ENCODE results near the gene MGAM2.

Gene MGAM2

DNA sequence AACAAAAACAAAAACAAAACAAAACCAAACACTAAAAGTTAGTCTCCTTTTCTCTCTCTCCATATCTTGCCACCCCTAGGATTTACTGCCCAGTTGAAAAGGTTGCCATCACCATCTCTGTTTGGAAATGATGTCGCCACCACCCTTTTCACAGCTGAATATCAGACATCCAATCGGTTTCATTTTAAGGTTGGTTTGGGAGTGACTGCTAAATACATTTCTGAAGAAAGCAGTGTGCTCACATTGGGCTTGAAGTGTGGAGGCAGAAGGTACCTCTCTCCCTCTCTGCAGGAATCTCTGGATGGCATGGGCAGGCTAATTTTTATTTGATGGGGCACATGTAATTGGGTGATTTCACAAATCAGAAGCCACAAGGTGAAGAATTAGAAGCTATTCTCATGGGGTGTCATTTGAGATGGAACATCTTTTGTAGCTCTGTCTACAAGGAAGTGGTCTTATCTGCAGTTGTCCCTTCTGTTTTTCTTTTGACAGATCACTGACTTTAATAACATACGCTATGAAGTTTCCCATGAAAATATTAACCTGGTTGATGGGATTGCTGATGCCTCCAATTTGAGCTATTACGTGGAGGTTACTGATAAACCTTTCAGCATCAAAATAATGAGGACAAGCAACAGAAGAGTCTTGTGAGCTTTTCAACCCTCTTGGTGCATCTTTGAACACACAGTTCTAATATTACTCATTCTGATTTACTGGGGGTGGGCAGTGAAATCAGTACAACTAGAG lies 20.1 kb downstream of the MGAM2 start:
- Histone ChIP-seq H3K27me3 (ENCODE audit: insufficient read depth, low read length) (no peaks in the 10 kb centered on the region), H3K36me3 (ENCODE audit: insufficient read depth, low read length) (no peaks in the 10 kb centered on the region), H3K9me3 (ENCODE audit: low read length) (no peaks in the 10 kb centered on the region), H3K4me1 (ENCODE audit: insufficient read depth, low read length) (no peaks in the 10 kb centered on the region), H2AFZ (ENCODE audit: low read depth, low read length) (no peak overlapping the region), H3K4me3 (ENCODE audit: low read length) (no peak overlapping the region)

DNA sequence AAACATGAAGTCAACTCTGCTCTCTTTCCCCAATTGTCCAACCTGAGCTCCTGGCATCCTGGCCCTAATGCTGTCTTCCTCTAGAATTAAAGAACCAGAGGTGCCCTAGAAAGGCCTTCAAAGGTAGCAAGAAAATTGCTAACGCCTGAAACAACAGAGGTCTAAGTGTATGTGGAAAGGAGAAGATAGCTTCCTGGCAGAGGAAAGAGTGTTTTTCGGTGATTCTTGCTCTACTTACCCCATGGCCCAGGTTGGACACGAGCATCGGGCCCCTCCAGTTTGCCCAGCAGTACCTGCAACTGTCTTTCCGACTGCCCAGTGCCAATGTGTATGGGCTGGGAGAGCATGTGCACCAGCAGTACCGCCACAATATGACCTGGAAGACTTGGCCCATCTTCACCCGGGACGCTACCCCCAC lies 22.2 kb downstream of the MGAM2 start:
- H3K4me3 ChIP-seq (ENCODE audit: low read length) = no peak overlapping the region
- no peaks in the 10 kb centered on the region for H3K27me3 ChIP-seq (ENCODE audit: insufficient read depth, low read length)
- H3K9me3 ChIP-seq (ENCODE audit: low read length) = no peaks in the 10 kb centered on the region
- H2AFZ ChIP-seq (ENCODE audit: low read depth, low read length) = no peak overlapping the region
- H3K4me1 ChIP-seq (ENCODE audit: insufficient read depth, low read length) = no peaks in the 10 kb centered on the region
- no peaks in the 10 kb centered on the region for H3K36me3 ChIP-seq (ENCODE audit: insufficient read depth, low read length)

DNA sequence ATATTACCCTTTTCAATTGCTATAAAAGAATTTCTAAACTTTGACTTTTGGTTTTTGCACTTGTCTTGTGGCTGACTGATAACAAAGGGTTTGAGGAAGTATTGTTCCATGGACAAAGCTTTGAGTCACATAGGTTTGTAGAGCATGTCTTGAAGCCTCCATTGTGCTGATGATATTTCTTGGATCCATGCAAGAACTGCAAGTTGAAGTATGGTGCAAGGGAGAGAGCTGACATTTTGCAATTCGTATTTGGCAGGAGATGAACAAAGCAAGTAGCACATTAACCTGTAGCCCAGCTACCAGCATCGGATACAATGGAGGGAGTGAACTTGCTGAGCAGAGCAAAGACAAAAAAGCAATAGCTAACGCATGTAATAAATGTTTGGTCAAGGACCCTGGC lies 23.4 kb downstream of the MGAM2 start:
- Histone ChIP-seq H3K9me3 (ENCODE audit: low read length) (no peaks in the 10 kb centered on the region), H3K27me3 (ENCODE audit: insufficient read depth, low read length) (no peaks in the 10 kb centered on the region), H3K36me3 (ENCODE audit: insufficient read depth, low read length) (no peaks in the 10 kb centered on the region), H2AFZ (ENCODE audit: low read depth, low read length) (no peak overlapping the region), H3K4me1 (ENCODE audit: insufficient read depth, low read length) (no peaks in the 10 kb centered on the region), H3K4me3 (ENCODE audit: low read length) (no peak overlapping the region)

DNA sequence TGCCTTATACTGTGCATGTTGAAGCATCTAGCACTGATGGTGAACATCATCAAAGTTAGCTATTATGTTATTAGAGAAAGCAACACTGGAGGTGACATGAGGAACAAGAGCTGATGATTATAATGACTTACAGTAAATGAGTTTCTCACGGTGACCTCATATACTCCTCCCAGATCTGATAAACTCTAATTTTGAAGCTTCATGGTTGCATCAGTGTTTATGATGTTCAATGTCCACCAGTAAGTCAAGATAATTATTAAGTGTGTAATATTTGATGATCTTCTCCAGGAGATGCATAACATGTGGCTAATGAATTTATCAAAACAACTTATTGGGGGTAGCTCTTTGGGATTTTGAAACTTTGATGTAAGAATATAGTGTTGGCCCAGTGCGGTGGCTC lies 27.5 kb downstream of the MGAM2 start:
- Histone ChIP-seq H3K4me1 (ENCODE audit: insufficient read depth, low read length) (no peaks in the 10 kb centered on the region), H3K36me3 (ENCODE audit: insufficient read depth, low read length) (no peaks in the 10 kb centered on the region), H3K9me3 (ENCODE audit: low read length) (no peaks in the 10 kb centered on the region), H3K27me3 (ENCODE audit: insufficient read depth, low read length) (no peaks in the 10 kb centered on the region), H3K4me3 (ENCODE audit: low read length) (no peak overlapping the region), H2AFZ (ENCODE audit: low read depth, low read length) (no peak overlapping the region)

DNA sequence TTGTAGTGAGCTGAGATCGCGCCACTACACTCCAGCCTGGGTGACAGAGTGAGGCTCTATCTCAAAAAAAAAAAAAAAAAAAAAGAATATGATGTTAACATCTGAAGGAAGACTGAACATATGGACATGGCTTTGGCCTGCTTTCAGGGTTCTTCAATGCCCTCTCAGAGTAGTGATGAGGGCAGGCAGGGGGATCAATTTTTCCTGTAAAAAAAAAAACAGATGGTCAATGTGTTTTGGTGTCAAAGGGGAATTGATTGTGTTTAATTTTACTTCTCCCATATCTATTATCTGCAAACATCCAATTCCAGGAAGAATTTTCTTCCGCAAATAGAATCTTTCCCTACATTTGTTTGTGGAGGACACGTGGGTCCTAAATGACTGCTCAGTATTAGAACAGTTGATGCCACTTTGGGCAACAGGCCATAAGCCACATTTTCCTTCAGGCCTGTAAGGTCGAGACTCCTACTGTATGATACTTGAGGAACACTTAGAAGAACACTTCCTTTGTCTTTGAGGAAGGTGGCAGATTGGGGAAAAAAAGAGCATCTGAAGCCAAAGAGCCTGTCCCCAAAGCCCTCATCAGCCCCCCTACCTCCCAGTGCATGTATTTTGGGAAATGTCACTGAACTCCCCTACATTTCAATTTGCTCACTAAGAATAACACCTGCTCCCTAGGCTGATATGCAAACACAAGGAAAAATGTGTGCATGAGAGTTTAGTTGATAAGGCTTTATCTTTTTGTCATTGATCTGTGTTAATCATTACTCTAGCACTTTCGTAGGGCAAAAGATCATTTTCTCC lies 28.3 kb downstream of the MGAM2 start:
- Histone ChIP-seq H2AFZ (ENCODE audit: low read depth, low read length) (no peak overlapping the region), H3K36me3 (ENCODE audit: insufficient read depth, low read length) (no peaks in the 10 kb centered on the region), H3K9me3 (ENCODE audit: low read length) (no peaks in the 10 kb centered on the region), H3K27me3 (ENCODE audit: insufficient read depth, low read length) (no peaks in the 10 kb centered on the region), H3K4me3 (ENCODE audit: low read length) (no peak overlapping the region), H3K4me1 (ENCODE audit: insufficient read depth, low read length) (no peaks in the 10 kb centered on the region)

DNA sequence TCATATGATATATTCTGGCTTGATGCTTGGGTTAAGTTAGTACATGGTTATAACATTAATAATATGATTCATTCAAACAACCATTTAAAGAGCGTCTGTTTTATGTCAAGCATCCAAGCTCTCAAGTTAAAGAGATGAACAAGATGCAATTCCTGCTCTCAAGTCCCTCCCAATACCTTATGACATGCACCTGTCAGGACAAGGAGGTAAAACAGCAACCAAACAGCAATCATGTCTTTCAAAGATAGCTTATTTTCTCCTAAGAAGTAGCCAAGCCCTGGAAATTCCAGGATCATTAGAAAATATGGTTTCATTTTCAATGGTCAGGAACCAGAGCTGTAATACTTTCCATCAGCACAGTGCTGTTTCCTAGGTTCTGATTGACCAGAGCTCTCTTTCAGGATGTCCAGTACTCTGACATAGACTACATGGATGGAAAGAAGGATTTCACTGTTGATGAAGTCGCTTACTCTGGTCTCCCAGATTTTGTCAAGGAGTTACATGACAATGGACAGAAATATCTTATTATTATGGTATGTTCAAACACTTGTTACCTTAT lies 29.0 kb downstream of the MGAM2 start:
- no peaks in the 10 kb centered on the region for H3K9me3 ChIP-seq (ENCODE audit: low read length)
- H3K27me3 ChIP-seq (ENCODE audit: insufficient read depth, low read length) = no peaks in the 10 kb centered on the region
- no peaks in the 10 kb centered on the region for H3K4me1 ChIP-seq (ENCODE audit: insufficient read depth, low read length)

DNA sequence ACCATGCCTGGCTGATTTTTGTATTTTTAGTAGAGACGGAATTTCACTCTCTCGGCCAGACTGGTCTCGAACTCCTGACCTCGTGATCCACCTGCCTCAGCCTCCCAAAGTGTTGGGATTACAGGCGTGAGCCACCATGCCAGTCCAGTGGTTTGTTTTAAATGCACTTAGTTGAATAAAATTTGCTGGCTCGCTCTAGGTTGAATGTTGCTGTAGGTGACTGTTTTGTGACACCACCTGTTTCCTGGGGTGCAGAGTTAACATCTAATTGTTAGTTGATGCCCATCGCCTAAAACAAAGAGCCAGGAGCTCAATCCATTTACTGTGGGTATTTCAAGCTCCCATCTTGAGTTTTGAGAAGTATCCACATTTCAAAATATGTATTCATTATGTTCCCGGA lies 31.2 kb downstream of the MGAM2 start:
- H3K9me3 ChIP-seq (ENCODE audit: low read length) = no peaks in the 10 kb centered on the region
- no peaks in the 10 kb centered on the region for H3K27me3 ChIP-seq (ENCODE audit: insufficient read depth, low read length)
- H3K4me3 ChIP-seq (ENCODE audit: low read length) = no peak overlapping the region
- H3K36me3 ChIP-seq (ENCODE audit: insufficient read depth, low read length) = no peaks in the 10 kb centered on the region
- H2AFZ ChIP-seq (ENCODE audit: low read depth, low read length) = no peak overlapping the region
- H3K4me1 ChIP-seq (ENCODE audit: insufficient read depth, low read length) = no peaks in the 10 kb centered on the region

More for the DNA sequence above, 29.0 kb downstream of the MGAM2 start:
- Histone ChIP-seq H3K36me3 (ENCODE audit: insufficient read depth, low read length) (no peaks in the 10 kb centered on the region), H2AFZ (ENCODE audit: low read depth, low read length) (no peak overlapping the region), H3K4me3 (ENCODE audit: low read length) (no peak overlapping the region)

DNA sequence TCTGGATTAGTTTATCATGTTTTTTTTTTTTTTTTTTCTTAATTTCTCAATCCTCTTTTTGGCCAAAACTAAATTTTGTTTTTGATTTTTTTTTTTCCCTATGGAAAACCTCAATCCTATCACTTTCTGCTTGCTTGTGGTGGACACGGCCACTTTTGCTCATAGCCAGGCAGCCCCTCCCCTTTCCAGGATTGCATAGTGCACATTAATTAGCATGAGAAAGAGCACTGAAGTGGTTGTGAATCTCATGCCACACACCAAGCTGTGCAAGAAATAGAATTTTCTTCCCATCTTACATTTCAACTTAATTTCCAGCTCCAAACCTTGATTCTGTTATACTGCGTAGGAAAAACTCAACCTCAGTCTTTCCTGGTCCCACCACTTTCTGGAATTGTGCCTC lies 34.6 kb downstream of the MGAM2 start:
- H3K4me1 ChIP-seq (ENCODE audit: insufficient read depth, low read length) = no peaks in the 10 kb centered on the region
- H3K27me3 ChIP-seq (ENCODE audit: insufficient read depth, low read length) = no peaks in the 10 kb centered on the region
- no peaks in the 10 kb centered on the region for H3K9me3 ChIP-seq (ENCODE audit: low read length)
- no peak overlapping the region for H3K4me3 ChIP-seq (ENCODE audit: low read length)
- no peak overlapping the region for H2AFZ ChIP-seq (ENCODE audit: low read depth, low read length)
- no peaks in the 10 kb centered on the region for H3K36me3 ChIP-seq (ENCODE audit: insufficient read depth, low read length)

DNA sequence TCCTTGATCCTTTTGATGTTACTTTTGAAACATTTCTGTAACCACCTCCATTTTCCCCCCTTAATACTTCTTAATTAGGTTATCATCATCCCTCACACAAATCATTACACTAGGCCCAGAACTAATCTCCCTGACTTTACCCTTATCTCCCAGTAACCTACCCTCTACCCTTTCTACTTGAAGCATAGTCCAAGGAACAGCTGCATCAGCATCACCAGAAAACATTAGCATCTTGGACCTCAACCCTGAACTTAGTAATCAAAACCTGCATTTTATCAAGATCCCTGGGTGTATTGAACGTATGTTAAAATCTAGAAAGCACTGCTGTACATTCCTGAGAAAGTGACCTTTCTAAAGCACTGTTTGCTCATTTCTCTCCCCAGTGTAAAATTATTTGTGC lies 38.8 kb downstream of the MGAM2 start:
- Histone ChIP-seq H2AFZ (ENCODE audit: low read depth, low read length) (no peak overlapping the region), H3K9me3 (ENCODE audit: low read length) (no peaks in the 10 kb centered on the region), H3K27me3 (ENCODE audit: insufficient read depth, low read length) (no peaks in the 10 kb centered on the region), H3K4me1 (ENCODE audit: insufficient read depth, low read length) (no peaks in the 10 kb centered on the region), H3K36me3 (ENCODE audit: insufficient read depth, low read length) (no peaks in the 10 kb centered on the region), H3K4me3 (ENCODE audit: low read length) (no peak overlapping the region)

DNA sequence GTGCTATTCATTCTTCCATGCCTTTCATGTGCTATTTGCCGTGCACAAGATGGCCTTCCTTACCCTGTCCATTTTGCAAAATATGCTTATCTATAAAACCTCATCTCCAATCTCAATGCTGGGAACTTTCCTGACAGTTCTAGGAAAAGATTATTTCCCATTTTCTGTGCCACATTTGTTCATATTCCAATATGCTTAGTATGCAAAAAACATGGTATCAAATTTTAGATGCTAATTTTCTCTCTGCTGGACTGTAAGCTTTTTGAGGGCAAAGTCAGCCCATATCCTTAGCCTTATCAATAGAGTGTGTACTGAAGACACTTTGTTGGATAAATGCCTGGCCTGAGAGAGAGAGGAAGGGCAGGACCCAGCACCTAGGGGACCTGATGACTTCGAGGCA lies 39.4 kb downstream of the MGAM2 start:
- H3K9me3 ChIP-seq (ENCODE audit: low read length) = no peaks in the 10 kb centered on the region
- no peak overlapping the region for H3K4me3 ChIP-seq (ENCODE audit: low read length)
- no peaks in the 10 kb centered on the region for H3K36me3 ChIP-seq (ENCODE audit: insufficient read depth, low read length)
- no peaks in the 10 kb centered on the region for H3K27me3 ChIP-seq (ENCODE audit: insufficient read depth, low read length)
- H3K4me1 ChIP-seq (ENCODE audit: insufficient read depth, low read length) = no peaks in the 10 kb centered on the region
- H2AFZ ChIP-seq (ENCODE audit: low read depth, low read length) = no peak overlapping the region

DNA sequence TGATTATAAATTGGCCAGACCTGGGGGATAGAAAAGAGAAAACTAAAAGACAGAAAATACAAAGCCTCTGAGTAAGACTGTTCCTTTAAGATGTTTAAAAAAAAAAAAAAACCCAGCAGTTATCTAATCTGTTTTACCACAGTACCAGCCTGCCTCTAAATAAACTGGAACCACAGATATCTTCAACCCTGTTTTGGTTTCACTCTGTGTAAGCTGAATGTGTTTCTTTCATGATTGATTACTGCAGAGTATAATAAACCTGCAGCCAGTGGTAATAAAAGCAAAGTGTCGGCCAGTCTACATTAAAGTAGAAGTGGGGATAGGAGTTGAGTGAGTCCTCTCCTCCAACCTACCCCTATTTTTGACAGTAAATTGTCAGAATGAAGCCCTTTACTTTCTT lies 40.6 kb downstream of the MGAM2 start:
- Histone ChIP-seq H2AFZ (ENCODE audit: low read depth, low read length) (no peak overlapping the region), H3K9me3 (ENCODE audit: low read length) (no peaks in the 10 kb centered on the region), H3K4me1 (ENCODE audit: insufficient read depth, low read length) (no peaks in the 10 kb centered on the region), H3K4me3 (ENCODE audit: low read length) (no peak overlapping the region), H3K36me3 (ENCODE audit: insufficient read depth, low read length) (no peaks in the 10 kb centered on the region), H3K27me3 (ENCODE audit: insufficient read depth, low read length) (no peaks in the 10 kb centered on the region)

DNA sequence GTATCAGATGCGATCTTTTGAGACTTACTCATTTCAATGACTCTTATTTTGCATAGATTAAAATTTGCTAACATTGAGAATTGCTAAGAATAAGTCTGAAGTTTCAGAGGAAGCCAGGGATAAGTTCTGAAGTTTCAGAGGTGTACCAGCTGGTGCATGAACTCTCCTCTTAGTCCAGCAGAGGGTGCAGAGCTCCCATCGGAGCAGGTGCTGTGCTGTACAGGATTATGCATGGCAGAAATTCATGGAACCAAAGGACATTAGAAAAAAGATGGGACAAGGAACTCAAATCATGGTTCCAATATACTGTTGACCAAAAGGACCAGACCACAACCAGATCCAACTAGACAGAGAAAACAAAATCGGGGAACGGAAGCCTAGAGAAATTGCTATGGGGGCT lies 41.9 kb downstream of the MGAM2 start:
- no peaks in the 10 kb centered on the region for H3K27me3 ChIP-seq (ENCODE audit: insufficient read depth, low read length)
- no peak overlapping the region for H3K4me3 ChIP-seq (ENCODE audit: low read length)
- H3K36me3 ChIP-seq (ENCODE audit: insufficient read depth, low read length) = no peaks in the 10 kb centered on the region
- no peaks in the 10 kb centered on the region for H3K9me3 ChIP-seq (ENCODE audit: low read length)
- no peaks in the 10 kb centered on the region for H3K4me1 ChIP-seq (ENCODE audit: insufficient read depth, low read length)
- H2AFZ ChIP-seq (ENCODE audit: low read depth, low read length) = no peak overlapping the region

DNA sequence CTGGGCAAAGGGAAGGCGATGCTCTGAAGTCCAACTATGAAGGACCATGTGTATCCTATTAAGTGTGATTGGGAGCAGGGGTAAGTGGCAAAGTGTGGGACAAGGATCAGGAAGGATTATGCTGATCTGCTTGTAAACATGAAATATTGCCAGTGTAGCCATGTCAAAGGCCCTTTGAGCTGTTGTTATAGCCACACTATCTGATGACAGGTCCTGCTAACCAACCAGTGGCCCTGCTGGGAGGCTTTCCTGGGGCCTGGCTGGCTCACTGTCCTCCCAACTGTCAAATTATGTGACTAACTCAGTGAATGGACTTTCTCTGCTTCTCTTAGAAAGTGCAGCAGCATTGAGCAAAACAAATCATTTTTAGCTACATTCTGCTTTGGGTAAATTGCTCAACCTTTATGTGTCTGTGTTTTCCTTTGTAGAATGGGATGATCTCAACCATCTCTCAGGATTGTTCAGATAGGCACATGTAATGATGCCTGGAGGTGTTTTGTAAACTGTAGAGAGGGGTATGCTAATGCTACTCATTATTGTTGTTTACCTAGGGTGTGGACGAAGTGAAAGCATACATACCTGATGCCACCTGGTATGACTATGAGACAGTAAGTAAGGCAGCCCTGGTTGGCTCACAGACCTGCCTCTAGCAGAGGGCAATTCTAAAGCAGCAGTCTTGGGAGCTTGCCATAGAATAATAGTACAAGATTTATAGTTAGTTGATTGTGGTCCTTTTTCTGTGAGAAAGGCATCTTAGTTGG lies 47.4 kb downstream of the MGAM2 start:
- Histone ChIP-seq H3K4me1 (ENCODE audit: insufficient read depth, low read length) (no peaks in the 10 kb centered on the region), H3K4me3 (ENCODE audit: low read length) (no peak overlapping the region), H3K9me3 (ENCODE audit: low read length) (no peaks in the 10 kb centered on the region), H3K36me3 (ENCODE audit: insufficient read depth, low read length) (no peaks in the 10 kb centered on the region), H2AFZ (ENCODE audit: low read depth, low read length) (no peak overlapping the region), H3K27me3 (ENCODE audit: insufficient read depth, low read length) (peaks cover 2% of the 10 kb centered on the region)
